GM18873 (cell line): ENCODE results near the gene LGALS12.
"Not testable (repeated sequence)": the region's sequence is repeated elsewhere in the genome, so short reads cannot be mapped to it uniquely, and the experiment has no call there.

Experiments used
- ATAC-seq: cut with Tn5 transposase; IDR thresholded peaks from one replicate; pipeline ENCODE4 v1.9.1; 2021; ENCODE audit warnings: mild to moderate bottlenecking, moderate library complexity, moderate number of reproducible peaks; ENCODE audit not compliant: unreplicated experiment, low FRiP score

LGALS12 gene

DNA sequence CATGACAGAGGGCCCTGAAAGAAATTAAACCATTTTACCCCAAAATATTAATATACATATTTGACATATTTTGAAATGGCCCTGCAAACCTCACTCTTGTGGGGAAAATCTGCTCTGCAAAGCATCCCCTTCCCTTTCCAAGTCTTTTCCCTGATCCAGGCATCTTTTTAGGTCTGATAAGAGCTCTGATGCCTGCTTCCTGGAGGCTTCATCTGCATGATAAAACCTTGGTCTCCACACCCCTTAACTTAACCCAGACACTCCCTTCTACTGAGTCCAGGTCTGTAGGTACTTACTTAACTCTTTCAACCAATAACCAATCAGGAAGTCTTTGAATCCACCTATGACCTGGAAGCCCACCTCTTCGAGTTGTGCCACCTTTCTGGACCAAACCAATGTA, 1.8 kb upstream of the LGALS12 start:
- no peak for ATAC-seq

DNA sequence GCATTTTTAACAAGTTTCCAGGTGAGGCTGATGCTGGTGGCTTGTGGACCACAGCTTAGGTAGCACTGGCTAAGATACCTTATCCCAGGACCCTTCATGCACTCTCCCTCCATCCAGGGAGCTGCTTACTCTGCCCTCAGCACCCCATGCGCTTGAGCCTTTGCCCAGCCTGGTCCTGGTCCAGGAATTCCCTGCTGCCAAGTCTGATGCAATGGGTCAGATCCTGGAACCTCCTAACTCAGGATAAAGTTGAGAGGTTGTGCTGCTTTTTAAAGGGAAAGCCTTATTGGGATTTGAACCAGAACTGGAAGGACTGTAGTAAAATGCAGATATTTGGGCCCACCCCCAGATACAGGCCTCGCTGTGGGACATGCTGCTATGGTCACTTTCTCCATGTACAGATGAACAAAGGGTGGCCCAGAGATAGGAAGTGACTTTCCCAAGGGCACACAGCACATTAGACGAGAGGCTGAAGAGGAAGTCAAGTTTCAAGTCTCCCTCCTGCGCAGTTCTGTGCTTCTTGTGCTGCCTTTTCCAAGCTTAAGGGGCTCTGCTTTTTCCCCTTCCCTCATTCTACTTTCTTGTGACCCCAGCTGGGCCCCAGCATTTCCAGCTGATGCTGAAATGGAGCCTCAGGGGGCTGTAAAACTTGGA, 824 bp upstream of the LGALS12 start:
- ATAC-seq: no peak

DNA sequence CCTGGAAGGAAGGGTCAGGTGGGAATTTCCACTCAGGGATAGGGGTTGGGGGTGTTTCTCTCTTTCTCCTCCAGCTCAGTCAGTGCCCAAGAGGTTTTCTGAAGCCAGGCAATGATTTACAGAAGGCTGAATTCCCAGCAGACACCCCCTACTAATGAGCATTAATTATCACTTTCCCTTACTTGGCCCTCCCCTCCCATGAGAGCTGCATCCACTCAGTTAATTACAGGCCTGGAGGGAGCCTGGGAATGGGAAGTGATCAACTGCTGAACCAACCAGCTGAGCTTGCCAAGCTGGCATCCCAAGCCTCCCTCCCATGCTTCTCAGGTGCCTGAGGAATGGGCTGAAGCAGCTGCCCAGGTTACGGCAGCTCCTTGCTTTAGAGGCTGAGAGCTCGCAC, 992 bp downstream of the LGALS12 start:
- ATAC-seq: no peak

DNA sequence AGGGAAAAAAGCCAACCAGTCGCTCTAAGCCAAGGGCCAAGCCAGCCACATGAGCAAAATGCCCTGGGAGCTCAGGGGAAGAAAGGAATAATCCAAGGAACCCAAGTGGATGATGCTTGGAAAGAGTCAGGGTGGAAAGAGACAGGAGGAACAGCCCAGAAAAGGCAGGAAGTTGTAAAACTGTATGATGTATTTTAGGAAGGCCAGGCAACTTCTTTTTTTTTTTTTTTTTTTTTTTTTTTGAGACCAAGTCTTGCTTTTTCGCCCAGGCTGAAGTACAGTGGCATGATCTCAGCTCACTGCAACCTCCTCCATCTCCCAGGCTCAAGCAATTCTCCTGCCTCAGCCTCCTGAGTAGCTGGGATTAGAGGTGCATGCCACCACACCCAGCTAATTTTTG, 1.6 kb downstream of the LGALS12 start:
- ATAC-seq: no peak

DNA sequence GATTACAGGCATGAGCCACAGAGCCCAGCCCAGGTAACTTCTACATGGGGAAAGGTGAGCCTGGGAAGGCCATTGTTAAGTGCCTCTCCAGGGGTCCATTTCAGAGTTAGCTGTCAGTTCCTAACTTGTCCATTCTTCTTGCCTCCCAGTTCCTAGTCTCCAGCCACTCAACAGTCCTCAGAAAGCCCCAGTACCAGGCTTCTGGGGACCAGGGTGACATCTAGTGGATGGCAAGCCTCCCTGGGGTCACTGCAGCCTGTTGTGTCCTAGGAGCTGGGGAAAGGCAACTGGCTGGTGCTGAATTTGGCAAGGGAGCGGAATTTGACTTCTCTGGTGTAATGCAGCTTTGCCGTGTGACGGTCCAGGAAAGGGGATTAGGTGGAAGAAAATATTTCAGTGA, 2.1 kb downstream of the LGALS12 start:
- ATAC-seq: no peak

DNA sequence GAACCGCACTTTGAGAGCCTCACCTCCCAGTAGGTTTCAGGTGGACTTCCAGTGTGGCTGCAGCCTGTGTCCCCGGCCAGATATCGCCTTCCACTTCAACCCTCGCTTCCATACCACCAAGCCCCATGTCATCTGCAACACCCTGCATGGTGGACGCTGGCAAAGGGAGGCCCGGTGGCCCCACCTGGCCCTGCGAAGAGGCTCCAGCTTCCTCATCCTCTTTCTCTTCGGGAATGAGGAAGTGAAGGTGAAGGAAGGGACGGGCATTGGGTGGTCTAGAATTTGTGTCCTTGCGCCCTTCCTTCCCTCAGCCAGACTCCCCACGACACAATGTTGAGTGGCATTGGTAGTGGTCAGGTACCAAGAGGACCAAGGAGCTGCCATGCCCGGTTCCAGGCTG, 2.9 kb downstream of the LGALS12 start:
- no peak for ATAC-seq

DNA sequence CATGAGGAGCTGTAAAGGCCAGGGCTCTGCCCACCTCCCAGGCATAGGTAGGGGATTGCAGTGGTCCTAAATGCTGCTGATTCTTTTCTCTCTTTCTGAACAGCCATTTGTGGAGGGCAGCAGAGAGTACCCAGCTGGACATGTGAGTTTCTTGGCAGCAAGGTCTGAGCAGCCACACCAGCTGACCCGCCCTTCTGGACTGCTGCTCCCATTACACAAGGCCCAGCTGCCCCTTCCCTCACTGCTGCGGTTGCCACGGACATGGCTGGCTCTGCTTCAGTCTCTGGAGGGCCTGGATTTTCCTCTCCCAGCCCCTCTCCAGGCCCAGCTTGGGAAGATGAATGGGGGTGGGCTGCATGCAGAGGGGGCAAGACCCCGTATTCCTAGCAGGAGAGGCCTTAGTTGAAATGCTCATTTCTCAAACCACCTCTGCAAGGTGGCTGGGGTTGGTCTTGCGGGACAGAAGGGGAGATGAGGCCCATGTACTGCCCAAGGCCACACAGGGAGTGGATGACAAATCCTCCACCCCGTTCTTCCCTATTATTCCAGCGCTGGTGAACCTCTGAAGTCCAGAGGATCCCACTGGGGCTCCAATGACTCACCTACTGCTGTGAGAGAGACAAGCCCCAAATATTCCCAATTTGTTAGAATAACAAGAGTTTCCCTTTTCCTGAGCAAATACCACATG, 4.6 kb downstream of the LGALS12 start:
- no peak for ATAC-seq

DNA sequence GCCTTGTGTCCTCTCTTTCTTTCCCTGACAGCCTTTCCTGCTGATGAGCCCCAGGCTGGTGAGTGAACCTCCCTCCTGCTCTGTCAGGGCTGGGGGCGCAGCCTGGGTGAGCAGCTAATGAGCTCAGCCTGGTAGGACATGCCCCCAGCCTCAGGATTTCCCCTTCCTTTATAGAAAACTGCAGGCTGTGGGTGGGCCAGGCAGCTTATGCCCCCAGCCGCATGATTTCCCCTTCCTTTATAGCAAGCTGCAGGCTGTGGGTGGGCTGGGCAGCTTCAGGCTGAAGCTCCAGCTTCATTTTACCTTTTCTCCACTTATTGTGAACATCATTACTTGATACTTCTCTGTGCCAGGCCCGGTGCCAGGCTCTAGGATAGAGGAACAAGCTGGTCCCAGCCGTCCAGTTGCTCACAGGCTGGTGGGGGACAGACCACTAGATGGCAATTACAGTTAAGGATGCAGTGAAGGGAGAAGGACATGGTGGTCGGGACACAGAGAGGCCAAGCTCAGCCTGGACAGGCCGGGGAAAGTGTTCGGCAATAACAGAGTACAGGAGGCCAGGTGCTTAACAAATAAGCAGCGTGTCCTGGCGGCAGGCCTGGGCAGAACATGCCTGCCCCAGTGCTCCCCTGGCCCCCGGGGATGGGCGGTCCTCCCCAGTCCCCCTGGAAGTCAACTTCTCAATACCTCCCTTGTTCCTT, 5.3 kb downstream of the LGALS12 start:
- no peak for ATAC-seq

DNA sequence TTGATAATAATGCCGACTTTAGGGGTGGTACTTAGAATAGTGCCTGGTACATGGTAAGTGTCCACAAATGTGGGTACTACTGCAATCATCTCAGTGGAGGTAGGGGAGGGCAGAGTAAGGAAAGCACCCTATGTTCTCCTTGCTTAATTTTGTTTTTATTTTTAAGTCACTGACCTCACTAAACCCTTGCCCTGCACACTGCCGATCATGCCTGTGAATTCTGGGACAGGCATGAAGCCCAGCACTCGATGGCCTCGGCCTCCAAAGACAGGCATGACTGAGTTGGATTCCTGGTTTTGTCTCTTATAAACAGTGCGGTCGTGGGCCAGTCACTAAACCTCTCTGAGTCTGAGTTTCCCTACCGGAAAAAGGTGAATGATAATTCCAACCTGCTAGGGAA, 6.9 kb downstream of the LGALS12 start:
- ATAC-seq: no peak

DNA sequence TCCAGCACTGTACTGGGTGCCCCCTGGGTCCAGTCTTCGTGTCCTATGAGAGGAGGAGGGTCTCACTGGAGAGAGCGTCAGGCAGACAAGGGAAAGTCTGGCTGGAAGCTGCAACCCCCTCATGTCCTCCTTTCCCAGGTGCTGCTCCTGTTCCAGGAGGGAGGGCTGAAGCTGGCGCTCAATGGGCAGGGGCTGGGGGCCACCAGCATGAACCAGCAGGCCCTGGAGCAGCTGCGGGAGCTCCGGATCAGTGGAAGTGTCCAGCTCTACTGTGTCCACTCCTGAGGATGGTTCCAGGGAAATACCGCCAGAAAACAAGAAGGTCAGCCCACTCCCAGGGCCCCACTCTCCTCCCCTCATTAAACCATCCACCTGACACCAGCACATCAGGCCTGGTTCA, 10.2 kb downstream of the LGALS12 start:
- ATAC-seq: no peak

DNA sequence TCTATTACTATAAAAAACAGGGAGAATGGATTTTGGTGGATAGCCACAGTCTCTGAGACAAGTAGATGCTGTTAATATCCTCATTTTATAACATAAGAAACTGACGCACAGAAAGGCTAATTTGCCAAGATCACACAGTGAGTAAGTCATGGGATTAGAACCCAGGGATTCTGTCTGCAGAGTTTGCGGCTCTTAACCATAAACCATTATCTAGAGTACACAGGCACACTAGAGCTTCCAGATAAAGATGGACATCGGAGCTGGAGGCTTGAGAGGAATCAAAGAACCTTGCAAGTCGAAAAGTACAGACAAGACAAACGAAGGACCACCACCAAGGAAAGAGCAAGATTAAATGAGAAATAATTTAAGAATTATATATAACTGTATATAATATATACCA, 11.3 kb downstream of the LGALS12 start:
- ATAC-seq: no peak

DNA sequence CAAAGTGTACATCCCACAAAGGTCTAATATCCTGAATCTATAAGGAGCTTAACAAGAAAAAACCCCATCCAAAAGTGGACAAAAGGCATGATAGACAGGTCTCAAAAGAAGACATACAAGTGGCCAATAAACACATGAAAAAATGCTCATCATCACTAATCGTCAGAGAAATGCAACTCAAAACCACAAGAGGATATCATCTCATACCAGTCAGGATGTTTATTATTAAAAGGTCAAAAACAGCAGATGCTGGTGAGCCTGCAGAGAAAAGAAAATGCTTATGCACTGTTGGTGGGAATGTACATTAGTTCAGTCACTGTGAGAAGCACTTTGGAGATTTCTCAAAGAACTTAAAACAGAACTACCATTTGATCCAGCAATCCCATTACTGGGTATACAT, 12.7 kb downstream of the LGALS12 start:
- no peak for ATAC-seq

DNA sequence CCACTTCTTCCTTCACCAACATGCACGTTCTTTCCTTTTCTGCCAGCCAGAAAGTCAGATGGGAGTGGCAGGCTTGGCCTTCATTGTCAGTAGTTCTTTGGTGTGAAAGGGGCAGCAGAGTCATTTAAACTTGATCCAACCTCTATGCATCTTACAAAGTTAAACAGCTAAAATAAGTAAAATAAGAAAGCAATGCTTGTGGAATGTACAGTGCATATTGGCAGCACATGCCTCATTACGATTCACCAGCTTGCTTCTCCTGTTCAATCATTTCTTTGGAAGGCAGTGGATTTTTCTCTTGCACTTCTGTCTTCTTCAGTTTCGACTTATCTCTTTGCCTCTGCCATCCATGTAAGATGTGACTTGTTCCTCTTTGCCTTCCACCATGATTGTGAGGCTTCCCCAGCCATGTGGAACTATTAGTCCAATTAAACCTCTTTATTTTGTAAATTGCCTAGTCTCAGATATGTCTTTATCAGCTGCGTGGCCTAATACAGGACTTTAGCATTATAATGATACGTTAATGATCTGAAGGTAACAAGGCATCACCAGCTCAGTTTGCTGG, 14.8 kb downstream of the LGALS12 start:
- ATAC-seq: no peak

DNA sequence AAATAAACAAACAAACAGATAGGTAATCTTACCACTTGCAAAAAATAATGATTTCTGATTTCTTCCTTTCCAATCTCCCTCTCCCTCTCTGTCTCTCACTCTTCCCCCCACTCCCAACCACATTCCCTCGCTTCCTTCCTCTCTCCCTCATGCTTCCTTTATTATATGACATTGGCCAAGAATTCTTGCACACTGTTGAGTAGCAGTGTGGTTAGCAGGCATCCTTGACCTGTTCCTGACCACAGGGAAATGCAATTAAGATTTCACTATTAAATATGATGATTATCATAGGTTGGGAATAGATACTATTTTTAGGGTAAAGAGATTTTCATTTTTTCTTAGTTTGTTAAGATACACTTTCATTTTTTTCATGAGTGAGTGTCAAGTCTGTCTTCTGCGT, 16.0 kb downstream of the LGALS12 start:
- no peak for ATAC-seq

DNA sequence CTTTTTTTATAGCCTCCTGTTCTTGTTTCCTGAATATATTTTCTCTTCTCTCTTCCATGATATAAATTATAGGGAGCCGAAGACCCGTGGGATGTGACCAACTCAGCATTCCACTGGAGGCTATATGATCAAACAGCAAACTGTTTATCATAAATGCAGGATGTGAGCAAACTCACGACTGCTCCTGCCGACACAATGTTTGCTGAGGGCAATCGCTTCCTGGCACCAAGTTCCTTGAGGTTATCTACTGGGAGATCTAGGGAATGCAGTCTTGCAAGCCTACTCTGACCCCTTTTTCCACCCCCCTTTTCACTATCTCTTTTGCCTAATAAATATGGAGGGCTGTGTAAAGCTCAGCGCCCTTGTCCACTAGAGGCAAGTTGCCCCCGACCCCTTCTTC, 17.3 kb downstream of the LGALS12 start:
- no peak for ATAC-seq

DNA sequence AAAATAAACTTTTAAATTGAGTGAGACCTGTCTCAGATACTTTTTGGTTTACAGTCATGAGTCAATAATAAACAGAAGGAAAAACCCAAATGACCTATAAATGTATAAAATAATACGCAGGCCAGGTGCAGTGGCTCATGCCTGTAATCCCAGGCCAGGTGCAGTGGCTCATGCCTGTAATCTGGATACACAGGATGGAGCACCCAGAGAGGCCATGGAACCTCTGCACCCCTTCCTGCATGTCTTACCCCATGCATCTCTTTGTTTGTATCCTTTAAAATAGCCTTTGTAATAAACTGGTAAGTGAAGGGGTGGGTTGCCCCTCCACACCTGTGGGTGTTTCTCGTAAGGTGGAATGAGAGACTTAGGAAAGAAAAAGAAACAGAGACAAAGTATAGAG, 21.8 kb downstream of the LGALS12 start:
- ATAC-seq: no peak

DNA sequence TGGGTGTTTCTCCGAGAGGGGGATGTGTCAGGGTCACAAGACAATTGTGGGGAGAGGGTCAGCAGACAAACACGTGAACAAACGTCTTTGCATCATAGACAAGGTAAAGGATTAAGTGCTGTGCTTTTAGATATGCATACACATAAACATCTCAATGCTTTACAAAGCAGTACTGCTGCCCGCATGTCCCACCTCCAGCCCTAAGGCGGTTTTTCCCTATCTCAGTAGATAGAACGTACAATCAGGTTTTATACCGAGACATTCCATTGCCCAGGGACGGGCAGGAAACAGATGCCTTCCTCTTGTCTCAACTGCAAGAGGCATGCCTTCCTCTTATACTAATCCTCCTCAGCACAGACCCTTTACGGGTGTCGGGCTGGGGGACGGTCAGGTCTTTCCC, 22.3 kb downstream of the LGALS12 start:
- ATAC-seq: not testable (repeated sequence)

DNA sequence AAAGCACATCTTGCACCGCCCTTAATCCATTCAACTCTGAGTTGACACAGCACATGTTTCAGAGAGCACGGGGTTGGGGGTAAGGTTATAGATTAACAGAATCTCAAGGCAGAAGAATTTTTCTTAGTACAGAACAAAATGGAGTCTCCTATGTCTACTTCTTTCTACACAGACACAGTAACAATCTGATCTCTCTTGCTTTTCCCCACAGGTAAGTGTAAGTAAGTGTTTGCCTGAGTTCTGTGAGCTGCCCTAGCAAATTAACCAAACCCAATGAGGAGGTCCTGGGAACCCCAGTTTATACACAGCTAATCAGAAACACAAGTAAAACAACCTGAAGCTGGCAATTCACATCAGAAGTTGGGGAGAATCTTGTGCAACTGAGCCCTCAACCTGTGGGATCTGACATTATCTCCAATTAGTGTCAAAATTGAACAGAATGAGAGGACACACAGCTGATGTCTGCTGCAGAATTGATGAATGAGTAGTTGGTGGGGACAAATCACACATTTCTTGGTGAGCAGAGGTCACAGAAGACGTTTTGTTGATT, 22.9 kb downstream of the LGALS12 start:
- ATAC-seq: not testable (repeated sequence)

DNA sequence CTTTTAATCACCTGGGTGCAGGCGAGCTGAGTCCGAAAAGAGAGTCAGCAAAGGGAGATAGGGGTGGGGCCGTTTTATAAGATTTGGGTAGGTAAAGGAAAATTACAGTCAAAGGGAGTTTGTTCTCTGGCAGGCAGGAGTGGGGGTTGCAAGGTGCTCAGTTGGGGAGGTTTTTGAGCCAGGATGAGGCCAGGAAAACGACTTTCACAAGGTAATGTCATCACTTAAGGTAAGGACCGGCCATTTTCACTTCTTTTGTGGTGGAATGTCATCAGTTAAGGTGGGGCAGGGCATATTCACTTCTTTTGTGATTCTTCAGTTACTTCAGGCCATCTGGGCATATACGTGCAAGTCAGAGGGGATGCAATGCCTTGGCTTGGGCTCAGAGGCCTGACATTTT, 23.5 kb downstream of the LGALS12 start:
- ATAC-seq: not testable (repeated sequence)

DNA sequence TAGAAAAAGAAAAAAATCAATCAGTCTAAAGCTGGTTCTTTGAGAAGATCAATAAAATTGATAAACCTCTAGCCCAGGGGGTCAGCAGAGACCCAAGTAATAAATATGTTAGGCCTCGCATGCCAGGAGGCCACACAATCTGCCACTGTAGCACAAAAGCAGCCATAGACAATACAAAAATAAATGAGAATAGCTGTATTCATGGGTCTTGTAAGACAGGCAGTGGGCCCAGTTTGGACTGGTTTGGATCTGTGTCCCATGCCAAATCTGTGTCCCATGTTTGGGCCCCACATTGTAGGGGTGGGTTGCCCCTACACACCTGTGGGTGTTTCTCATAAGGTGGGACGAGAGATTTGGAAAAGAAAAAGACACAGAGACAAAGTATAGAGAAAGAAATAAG, 24.1 kb downstream of the LGALS12 start:
- no peak for ATAC-seq

DNA sequence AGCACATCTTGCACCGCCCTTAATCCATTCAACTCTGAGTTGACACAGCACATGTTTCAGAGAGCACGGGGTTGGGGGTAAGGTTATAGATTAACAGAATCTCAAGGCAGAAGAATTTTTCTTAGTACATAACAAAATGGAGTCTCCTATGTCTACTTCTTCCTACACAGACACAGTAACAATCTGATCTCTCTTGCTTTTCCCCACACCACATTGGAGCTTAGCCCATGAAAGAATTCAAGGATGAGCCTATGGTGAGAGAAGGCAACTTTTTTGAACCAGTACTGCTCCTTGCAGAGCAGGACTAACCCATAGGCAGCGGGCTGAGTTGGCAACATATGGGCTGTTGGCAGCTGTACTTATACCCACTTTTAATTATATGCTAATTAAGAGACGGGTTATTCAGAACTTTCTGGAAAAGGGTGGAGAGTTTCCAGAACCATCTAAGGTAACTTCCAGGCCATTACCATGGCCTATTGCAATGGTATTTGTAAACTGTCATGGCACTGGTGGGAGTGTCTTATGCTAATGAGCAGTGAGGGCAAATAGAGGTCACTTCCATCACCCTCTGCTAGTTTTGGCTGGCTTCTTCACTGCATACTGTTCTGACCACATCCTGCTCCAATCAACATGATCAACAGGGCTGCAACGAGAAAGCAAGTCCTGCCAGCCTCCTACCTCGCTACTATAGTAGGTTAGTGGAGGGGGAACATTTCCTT, 25.3 kb downstream of the LGALS12 start:
- peak; percentile 71 for ATAC-seq
